Keratinocyte (primary cell): Measurements from ENCODE around the gene CRYL1. TPM values are rescaled to one million over a fixed set of nuclear protein-coding genes. Genes with fewer than 3 reads are reported as not detected.

Experiments used
- DNase-seq: peaks from one replicate; pipeline ENCODE4 v3.0.0-alpha.2; 2011; ENCODE audit warnings: low read depth, missing footprints, low spot score
- FAIRE-seq: peaks from 2 replicates; lab custom pipeline; 2011; peaks lifted over from hg19 to GRCh38; lab: Jason Lieb, UNC
- H2AFZ ChIP-seq: 2 replicates; pipeline ENCODE4 v1.6.0; 2012; ENCODE audit warnings: low read length, control low read depth, inconsistent platforms; ENCODE audit not compliant: control insufficient read depth
- H3K27ac ChIP-seq: 2 replicates; pipeline ENCODE4 v1.5.1; 2011; ENCODE audit warnings: low read length; ENCODE audit not compliant: control insufficient read depth, insufficient read depth
- H3K27me3 ChIP-seq: 3 replicates; pipeline ENCODE4 v1.6.0; 2011; ENCODE audit warnings: low read length; ENCODE audit not compliant: control insufficient read depth, insufficient read depth; ENCODE audit errors: extremely low read depth
- H3K36me3 ChIP-seq, 2 experiments: 2 replicates in 1 of 2; 3 replicates in 1 of 2; pipeline ENCODE4 v1.5.1; 2011; ENCODE audit warnings: low read length in 2 of 2, mild to moderate bottlenecking in 1 of 2; ENCODE audit not compliant: control insufficient read depth in 2 of 2, insufficient read depth in 2 of 2; ENCODE audit errors: extremely low read depth in 1 of 2
- H3K4me1 ChIP-seq: 3 replicates; pipeline ENCODE4 v1.5.1; 2011; ENCODE audit warnings: low read length; ENCODE audit not compliant: control insufficient read depth, insufficient read depth; ENCODE audit errors: extremely low read depth
- H3K4me2 ChIP-seq: 3 replicates; pipeline ENCODE4 v1.6.0; 2011; ENCODE audit warnings: low read depth, low read length; ENCODE audit not compliant: control insufficient read depth, insufficient read depth; ENCODE audit errors: extremely low read depth
- H3K4me3 ChIP-seq, 3 experiments: fragments of 200-600 bp in 1 of 3; sonication (generic) in 1 of 3; 2 replicates in 2 of 3; 3 replicates in 1 of 3; pipeline ENCODE4 v1.5.1; 2011 to 2016; ENCODE audit warnings: low read length in 3 of 3, mild to moderate bottlenecking in 3 of 3, control low read depth in 2 of 3, inconsistent platforms in 1 of 3, low read depth in 1 of 3, mixed read lengths in 1 of 3, mixed run types in 1 of 3, moderate library complexity in 1 of 3; ENCODE audit not compliant: control insufficient read depth in 2 of 3, insufficient read depth in 2 of 3; ENCODE audit errors: extremely low read depth in 1 of 3
- H3K79me2 ChIP-seq: 2 replicates; pipeline ENCODE4 v1.6.0; 2012; ENCODE audit warnings: low read length; ENCODE audit not compliant: control insufficient read depth, insufficient read depth
- H3K9ac ChIP-seq: 3 replicates; pipeline ENCODE4 v1.6.0; 2011; ENCODE audit warnings: low read length; ENCODE audit not compliant: control insufficient read depth, insufficient read depth; ENCODE audit errors: extremely low read depth
- H3K9me1 ChIP-seq: 3 replicates; pipeline ENCODE4 v1.6.0; 2011; ENCODE audit warnings: low read length; ENCODE audit not compliant: control insufficient read depth, insufficient read depth; ENCODE audit errors: extremely low read depth
- H3K9me3 ChIP-seq: 2 replicates; pipeline ENCODE4 v1.5.1; 2012; ENCODE audit warnings: low read depth, low read length; ENCODE audit not compliant: control insufficient read depth
- H4K20me1 ChIP-seq: 3 replicates; pipeline ENCODE4 v1.6.0; 2011; ENCODE audit warnings: low read length; ENCODE audit not compliant: control insufficient read depth, insufficient read depth; ENCODE audit errors: extremely low read depth
- EZH2 ChIP-seq: IDR thresholded peaks from one replicate; pipeline ENCODE4 v1.6.1; 2012; ENCODE audit warnings: inconsistent platforms, mild to moderate bottlenecking, low read length, moderate library complexity
- dilution Hi-C: fragments of 300-500 bp; cut with MboI; formaldehyde crosslinking; loops from one replicate; pipeline ENCODE4 v1.7.0; 2020; ENCODE audit warnings: low sequenced_read_pairs; ENCODE audit not compliant: extremely low pct_ligation_motif_present
- polyA plus RNA-seq, 5 experiments: library from polyadenylated mRNA; depleted of rRNA in 3 of 5; stranded (reverse) in 3 of 5; stranded (forward) in 1 of 5; unstranded in 1 of 5; fragments of >200 nt; gene quantifications; 1 replicate in 1 of 5; 2 replicates in 3 of 5; 3 replicates in 1 of 5; pipeline versions ENCODE4 v1.2.1 to v1.2.3, GENCODE V29; 2011 to 2012; ENCODE audit warnings: missing spikeins in 2 of 5, low read depth in 1 of 5, low replicate concordance in 1 of 5
- TF ChIP-seq, protein P1 (sequence below), 3 experiments: IDR thresholded peaks in 1 of 3; conservative IDR thresholded peaks in 1 of 3; optimal IDR thresholded peaks in 1 of 3; 2 replicates in 2 of 3; 3 replicates in 1 of 3; pipeline versions ENCODE3 to v1.5.1; 2011; ENCODE audit warnings: low read length in 3 of 3, mild to moderate bottlenecking in 3 of 3, moderate library complexity in 2 of 3, control low read depth in 1 of 3, inconsistent platforms in 1 of 3; ENCODE audit not compliant: insufficient read depth in 2 of 3; ENCODE audit errors: extremely low read depth in 1 of 3

Gene CRYL1
- polyA plus RNA-seq, 1 donor (not counting 4 experiments of a cell fraction or from before 2014, with no cell fraction given): 27.2 TPM

DNA sequence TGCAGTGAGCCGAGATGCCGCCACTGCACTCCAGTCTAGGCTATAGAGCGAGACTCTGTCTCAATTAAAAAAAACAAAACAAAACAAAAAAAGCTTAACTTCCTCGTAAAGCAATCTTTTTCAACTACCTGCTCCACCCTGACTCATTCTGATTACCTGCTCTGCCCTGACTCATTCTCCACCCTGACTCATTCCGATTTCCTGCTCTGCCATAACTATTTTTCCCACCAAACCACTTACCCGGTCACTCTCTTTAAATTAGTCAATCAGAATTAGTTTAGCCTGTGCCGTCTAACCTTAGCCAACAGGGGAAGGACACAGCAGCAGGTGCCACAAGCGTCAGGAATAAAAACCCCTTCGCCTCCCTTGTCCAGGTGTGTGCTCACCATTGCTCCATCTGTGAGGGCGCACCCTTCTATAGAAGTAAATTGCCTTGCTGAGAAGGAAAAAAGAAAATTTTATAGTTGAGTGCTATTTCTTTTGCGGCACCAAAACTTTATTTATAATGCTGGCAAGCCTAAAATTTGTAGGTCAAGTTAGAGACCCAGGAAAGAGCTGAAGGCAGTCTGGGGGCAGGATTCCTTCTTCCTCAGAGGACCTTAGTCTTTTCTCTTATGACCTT lies 39.6 kb upstream of the CRYL1 start:
- no peaks in the 10 kb centered on the region for H4K20me1 ChIP-seq
- FAIRE-seq: no peak
- H2AFZ ChIP-seq: no peak overlapping the region
- H3K79me2 ChIP-seq: no peaks in the 10 kb centered on the region
- H3K9me1 ChIP-seq: no peaks in the 10 kb centered on the region
- TF ChIP-seq, protein P1, sequence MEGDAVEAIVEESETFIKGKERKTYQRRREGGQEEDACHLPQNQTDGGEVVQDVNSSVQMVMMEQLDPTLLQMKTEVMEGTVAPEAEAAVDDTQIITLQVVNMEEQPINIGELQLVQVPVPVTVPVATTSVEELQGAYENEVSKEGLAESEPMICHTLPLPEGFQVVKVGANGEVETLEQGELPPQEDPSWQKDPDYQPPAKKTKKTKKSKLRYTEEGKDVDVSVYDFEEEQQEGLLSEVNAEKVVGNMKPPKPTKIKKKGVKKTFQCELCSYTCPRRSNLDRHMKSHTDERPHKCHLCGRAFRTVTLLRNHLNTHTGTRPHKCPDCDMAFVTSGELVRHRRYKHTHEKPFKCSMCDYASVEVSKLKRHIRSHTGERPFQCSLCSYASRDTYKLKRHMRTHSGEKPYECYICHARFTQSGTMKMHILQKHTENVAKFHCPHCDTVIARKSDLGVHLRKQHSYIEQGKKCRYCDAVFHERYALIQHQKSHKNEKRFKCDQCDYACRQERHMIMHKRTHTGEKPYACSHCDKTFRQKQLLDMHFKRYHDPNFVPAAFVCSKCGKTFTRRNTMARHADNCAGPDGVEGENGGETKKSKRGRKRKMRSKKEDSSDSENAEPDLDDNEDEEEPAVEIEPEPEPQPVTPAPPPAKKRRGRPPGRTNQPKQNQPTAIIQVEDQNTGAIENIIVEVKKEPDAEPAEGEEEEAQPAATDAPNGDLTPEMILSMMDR (optimal IDR thresholded peaks at IDR 0.05 in 1 of 3, IDR thresholded peaks at IDR 0.05 in 1 of 3, conservative IDR thresholded peaks at IDR 0.05 in 1 of 3; ENCODE audit: extremely low read depth in 1 of 3, insufficient read depth in 2 of 3, low read length in 3 of 3): no peak
- TF ChIP-seq EZH2: no peak
- H3K27ac ChIP-seq: no peak overlapping the region
- H3K4me1 ChIP-seq: peaks cover 2% of the 10 kb centered on the region
- H3K27me3 ChIP-seq: no peaks in the 10 kb centered on the region
- no peak overlapping the region for H3K4me3 ChIP-seq
- DNase-seq: no peak
- no peak overlapping the region for H3K4me2 ChIP-seq
- H3K9ac ChIP-seq: no peak overlapping the region
- peaks cover 6% of the 10 kb centered on the region for H3K9me3 ChIP-seq
- H3K36me3 ChIP-seq: no peaks in the 10 kb centered on the region
- dilution Hi-C loops: no loop called here

DNA sequence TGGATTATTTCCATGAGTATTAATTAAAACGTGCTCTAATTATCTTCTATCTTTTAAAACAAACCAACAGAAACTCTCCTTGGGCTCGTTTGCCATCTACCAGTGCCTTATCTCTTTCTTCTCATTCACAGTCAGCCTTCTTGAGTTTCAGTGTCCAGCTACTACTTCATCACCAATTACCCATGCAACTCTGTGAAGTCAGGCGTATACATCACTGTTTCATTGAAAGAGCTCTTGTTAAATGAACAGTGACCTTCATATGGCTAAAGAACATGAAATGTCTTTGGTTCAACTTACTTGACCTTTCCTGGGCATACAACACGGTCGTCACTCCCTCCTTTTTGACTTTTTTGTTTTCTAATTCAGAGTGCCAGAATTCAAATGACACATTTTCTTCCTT lies 36.1 kb upstream of the CRYL1 start:
- no peak overlapping the region for H2AFZ ChIP-seq
- no peak overlapping the region for H3K9ac ChIP-seq
- no peak for DNase-seq
- peaks cover 6% of the 10 kb centered on the region for H3K9me3 ChIP-seq
- no peak overlapping the region for H3K27ac ChIP-seq
- no peak overlapping the region for H3K4me3 ChIP-seq
- no peaks in the 10 kb centered on the region for H3K27me3 ChIP-seq
- no peaks in the 10 kb centered on the region for H3K79me2 ChIP-seq
- dilution Hi-C loops: no loop called here
- no peak overlapping the region for H3K4me2 ChIP-seq
- no peak for TF ChIP-seq EZH2
- TF ChIP-seq, protein P1 (optimal IDR thresholded peaks at IDR 0.05 in 1 of 3, IDR thresholded peaks at IDR 0.05 in 1 of 3, conservative IDR thresholded peaks at IDR 0.05 in 1 of 3; ENCODE audit: extremely low read depth in 1 of 3, insufficient read depth in 2 of 3, low read length in 3 of 3): no peak
- H3K9me1 ChIP-seq: no peaks in the 10 kb centered on the region
- no peaks in the 10 kb centered on the region for H3K36me3 ChIP-seq
- no peak for FAIRE-seq
- H3K4me1 ChIP-seq: peaks cover 2% of the 10 kb centered on the region
- H4K20me1 ChIP-seq: no peaks in the 10 kb centered on the region
